Measurements from ENCODE around the gene SPATS2. TPM values are rescaled to one million over a fixed set of nuclear protein-coding genes. Genes with fewer than 3 reads are reported as not detected.

SPATS2 gene
- total RNA-seq, 4 donors from 2014 or later: 5.3 to 7.8 (median 6.7) TPM

- intact Hi-C loops (cut with DNase I; ENCODE audit: low total_unique reads) (no loop called here), in situ Hi-C loops (cut with MboI; ENCODE audit: low sequenced_read_pairs in 4 of 4) (loop anchor here (5.0 to 10.0 kb wide), 2 partner anchors 153 to 160 kb away; no protein-coding TSS in a partner anchor)
- TF ChIP-seq CTCF (IDR thresholded peaks at IDR 0.05 in 4 of 5, conservative IDR thresholded peaks at IDR 0.05 in 1 of 5) (no peak), POLR2A (IDR thresholded peaks at IDR 0.05) (no peak)
- H3K9me3 ChIP-seq: no peaks in the 10 kb centered on the region
- no peak overlapping the region for H3K27ac ChIP-seq
- no peaks in the 10 kb centered on the region for H3K27me3 ChIP-seq
- peaks cover 0 to 16% of the 10 kb centered on the region in 2 donors for H3K36me3 ChIP-seq
- no peak overlapping the region for H3K4me3 ChIP-seq
- no peaks in the 10 kb centered on the region for H3K4me1 ChIP-seq
- DNase-seq (no peak), ATAC-seq (no peak)
Observed at GRCh38 chr12:49515266-49515665, 148.0 kb downstream of the SPATS2 start.

- H3K4me1 ChIP-seq: no peaks in the 10 kb centered on the region
- in situ Hi-C loops (cut with MboI; ENCODE audit: low sequenced_read_pairs in 4 of 4): loop anchor here (5.0 to 10.0 kb wide), 2 partner anchors 157 to 164 kb away; no protein-coding TSS in a partner anchor
- DNase-seq (no peak), ATAC-seq (no peak)
- no peaks in the 10 kb centered on the region for H3K9me3 ChIP-seq
- H3K27ac ChIP-seq: no peak overlapping the region
- intact Hi-C loops (cut with DNase I; ENCODE audit: low total_unique reads): no loop called here
- TF ChIP-seq POLR2A (IDR thresholded peaks at IDR 0.05): no peak
- no peak for TF ChIP-seq CTCF (IDR thresholded peaks at IDR 0.05 in 4 of 5, conservative IDR thresholded peaks at IDR 0.05 in 1 of 5)
- peaks cover 0 to 41% of the 10 kb centered on the region in 2 donors for H3K36me3 ChIP-seq
- H3K4me3 ChIP-seq: no peak overlapping the region
- H3K27me3 ChIP-seq: no peaks in the 10 kb centered on the region
Observed at GRCh38 chr12:49518914-49519573, 151.8 kb downstream of the SPATS2 start.

GRCh38 chr12:49519574-49519936, 152.3 kb downstream of the SPATS2 start:
- Histone ChIP-seq H3K9me3 (no peaks in the 10 kb centered on the region), H3K4me3 (no peak overlapping the region), H3K36me3 (peaks cover 0 to 43% of the 10 kb centered on the region in 2 donors), H3K27me3 (no peaks in the 10 kb centered on the region), H3K27ac (no peak overlapping the region), H3K4me1 (no peaks in the 10 kb centered on the region)
- ATAC-seq (no peak), DNase-seq (no peak)
- intact Hi-C loops (cut with DNase I; ENCODE audit: low total_unique reads) (no loop called here), in situ Hi-C loops (cut with MboI; ENCODE audit: low sequenced_read_pairs in 4 of 4) (loop anchor here (5.0 to 10.0 kb wide), 2 partner anchors 157 to 165 kb away; no protein-coding TSS in a partner anchor)
- TF ChIP-seq CTCF (IDR thresholded peaks at IDR 0.05 in 4 of 5, conservative IDR thresholded peaks at IDR 0.05 in 1 of 5) (no peak), POLR2A (IDR thresholded peaks at IDR 0.05) (no peak)

GRCh38 chr12:49521389-49521788, 154.1 kb downstream of the SPATS2 start:
- H3K4me3 ChIP-seq: no peak overlapping the region
- H3K27me3 ChIP-seq: no peaks in the 10 kb centered on the region

More at GRCh38 chr12:49521389-49521788, 154.1 kb downstream of the SPATS2 start:
- H3K27ac ChIP-seq: no peak overlapping the region
- DNase-seq: no peak
- no peaks in the 10 kb centered on the region for H3K4me1 ChIP-seq
- no peak for ATAC-seq
- TF ChIP-seq POLR2A (IDR thresholded peaks at IDR 0.05): no peak
- TF ChIP-seq CTCF (IDR thresholded peaks at IDR 0.05 in 4 of 5, conservative IDR thresholded peaks at IDR 0.05 in 1 of 5): no peak
- peaks cover 0 to 58% of the 10 kb centered on the region in 2 donors for H3K36me3 ChIP-seq
- H3K9me3 ChIP-seq: no peaks in the 10 kb centered on the region
- intact Hi-C loops (cut with DNase I; ENCODE audit: low total_unique reads): no loop called here
- in situ Hi-C loops (cut with MboI; ENCODE audit: low sequenced_read_pairs in 4 of 4): no loop called here
